Activated T-cell treated with anti-CD3 and anti-CD28 coated beads, Interleukin-2, amount 50 U/mL, for 1 hour (primary cell): ENCODE results near the gene LRRC7.
"Not testable (repeated sequence)": the region's sequence is repeated elsewhere in the genome, so short reads cannot be mapped to it uniquely, and the experiment has no call there.

Source experiments
- DNase-seq: peaks from one replicate; pipeline ENCODE4 v3.0.0-alpha.2; 2020

The LRRC7 gene

GRCh38 chr1:69911301-69911801 is 343.6 kb downstream of the LRRC7 start:
- no peak for DNase-seq

DNA sequence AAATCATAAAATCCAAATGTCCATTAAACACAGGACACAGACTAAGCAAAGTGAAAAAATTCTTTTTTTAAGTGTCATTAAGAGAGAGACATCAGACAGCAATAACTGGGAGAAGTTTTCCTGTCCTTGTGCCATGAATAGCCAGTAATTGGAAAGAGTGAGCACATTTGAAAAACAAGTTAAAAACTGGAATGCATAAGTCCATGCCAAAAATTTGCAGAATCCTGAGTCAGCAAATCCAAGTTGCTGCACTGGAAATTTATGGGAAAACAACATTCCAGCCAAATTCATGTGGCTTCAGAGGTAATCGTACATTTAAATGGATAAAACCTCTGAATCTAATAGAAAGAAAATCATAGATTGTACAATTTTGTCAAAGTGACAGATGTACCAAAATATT is 346.3 kb downstream of the LRRC7 start:
- no peak for DNase-seq

- no peak for DNase-seq
Observed at GRCh38 chr1:69914976-69915765, 347.4 kb downstream of the LRRC7 start.

- no peak for DNase-seq
Observed at GRCh38 chr1:69919129-69919921, 351.6 kb downstream of the LRRC7 start.

- no peak for DNase-seq
Observed at GRCh38 chr1:69919922-69920273, 352.2 kb downstream of the LRRC7 start.

DNA sequence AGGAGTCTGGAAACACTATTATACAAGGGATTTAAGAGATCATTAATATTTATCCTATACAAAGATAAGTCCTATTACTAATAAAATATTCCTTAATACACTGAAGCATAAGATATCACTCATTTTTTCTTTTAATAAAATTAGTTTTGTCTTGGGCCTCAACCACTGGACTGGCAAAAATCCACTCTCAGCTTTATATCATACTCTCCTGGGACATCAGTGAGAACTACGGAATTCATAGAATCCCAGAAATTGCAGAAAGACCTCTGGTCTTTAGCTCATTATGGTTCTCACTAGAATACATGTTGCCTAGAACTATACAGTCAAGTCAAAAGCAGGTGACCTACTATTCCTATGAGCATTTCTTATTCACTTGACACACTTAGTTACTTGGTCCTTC is 352.7 kb downstream of the LRRC7 start:
- no peak for DNase-seq

DNA sequence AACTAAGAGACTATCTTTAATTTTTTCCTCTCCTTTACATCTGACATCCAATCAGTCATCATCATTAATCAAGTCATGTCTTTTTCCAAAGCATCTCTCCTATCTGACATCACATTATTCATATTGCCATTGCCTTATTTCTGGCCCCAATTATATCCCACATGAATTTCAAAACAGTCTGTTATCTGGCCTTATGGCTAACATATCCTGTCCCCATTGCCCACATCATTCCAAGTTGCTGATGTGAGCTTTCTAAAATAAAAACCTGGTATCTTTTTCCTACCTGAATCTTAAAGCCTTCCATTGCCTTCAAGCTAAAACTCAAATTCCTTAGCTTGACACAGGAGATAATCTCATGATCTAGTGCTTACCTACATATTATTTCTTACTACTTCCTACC is 353.8 kb downstream of the LRRC7 start:
- no peak for DNase-seq

DNA sequence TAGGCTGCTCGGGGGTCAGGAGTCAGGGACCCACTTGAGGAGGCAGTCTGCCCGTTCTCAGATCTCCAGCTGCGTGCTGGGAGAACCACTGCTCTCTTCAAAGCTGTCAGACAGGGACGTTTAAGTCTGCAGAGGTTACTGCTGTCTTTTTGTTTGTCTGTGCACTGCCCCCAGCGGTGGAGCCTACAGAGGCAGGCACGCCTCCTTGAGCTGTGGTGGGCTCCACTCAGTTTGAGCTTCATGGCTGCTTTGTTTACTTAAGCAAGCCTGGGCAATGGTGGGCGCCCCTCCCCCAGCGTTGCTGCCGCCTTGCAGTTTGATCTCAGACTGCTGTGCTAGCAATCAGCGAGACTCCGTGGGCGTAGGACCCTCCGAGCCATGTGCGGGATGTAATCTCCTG is 360.5 kb downstream of the LRRC7 start:
- DNase-seq = not testable (repeated sequence)

- no peak for DNase-seq
Observed at GRCh38 chr1:69929308-69930057, 361.8 kb downstream of the LRRC7 start.

- no peak for DNase-seq
Observed at GRCh38 chr1:69930396-69930795, 362.7 kb downstream of the LRRC7 start.

DNA sequence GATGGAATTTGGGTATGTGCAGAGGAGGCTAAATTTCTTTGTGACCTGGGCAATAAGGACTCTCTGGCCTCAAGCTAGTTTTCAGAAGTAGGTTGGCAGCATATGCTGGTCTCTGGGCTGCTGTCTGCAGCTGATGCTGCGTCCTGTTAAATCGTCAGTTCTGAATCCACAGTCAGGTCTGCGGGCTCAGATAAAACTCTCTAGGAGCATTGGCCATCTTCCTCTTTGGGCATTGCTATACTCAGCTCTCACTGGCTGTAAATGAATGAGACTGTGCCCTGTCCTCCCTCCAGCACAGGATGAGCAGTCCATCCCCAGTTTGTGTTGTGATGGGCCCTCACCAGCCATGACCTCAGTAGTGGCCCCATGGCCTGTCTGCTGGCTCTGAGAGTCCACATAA is 365.0 kb downstream of the LRRC7 start:
- no peak for DNase-seq

- DNase-seq = no peak
Observed at GRCh38 chr1:69940231-69940630, 372.5 kb downstream of the LRRC7 start.

- no peak for DNase-seq
Observed at GRCh38 chr1:69940816-69941215, 373.1 kb downstream of the LRRC7 start.

GRCh38 chr1:69943030-69943429 is 375.3 kb downstream of the LRRC7 start:
- DNase-seq = no peak

DNA sequence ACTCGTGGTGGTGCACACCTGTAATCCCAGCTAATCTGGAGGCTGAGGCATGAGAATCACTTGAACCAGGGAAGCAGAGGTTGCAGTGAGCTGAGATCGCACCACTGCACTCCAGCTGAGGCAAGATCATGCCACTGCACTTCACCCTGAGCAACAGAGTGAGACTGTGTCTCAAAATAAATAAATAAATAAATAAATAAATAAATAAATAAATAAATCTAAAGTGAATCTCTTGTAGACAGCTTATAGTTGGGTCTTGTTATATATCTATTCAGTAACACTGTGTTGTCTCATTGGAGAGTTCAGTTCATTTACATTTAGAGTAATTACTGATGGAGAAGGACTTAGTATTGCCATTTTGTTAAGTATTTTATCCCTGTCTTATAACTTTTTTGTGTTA is 379.2 kb downstream of the LRRC7 start:
- DNase-seq = no peak

GRCh38 chr1:69947837-69948236 is 380.1 kb downstream of the LRRC7 start:
- no peak for DNase-seq

- DNase-seq = no peak
Observed at GRCh38 chr1:69952676-69953075, 385.0 kb downstream of the LRRC7 start.

DNA sequence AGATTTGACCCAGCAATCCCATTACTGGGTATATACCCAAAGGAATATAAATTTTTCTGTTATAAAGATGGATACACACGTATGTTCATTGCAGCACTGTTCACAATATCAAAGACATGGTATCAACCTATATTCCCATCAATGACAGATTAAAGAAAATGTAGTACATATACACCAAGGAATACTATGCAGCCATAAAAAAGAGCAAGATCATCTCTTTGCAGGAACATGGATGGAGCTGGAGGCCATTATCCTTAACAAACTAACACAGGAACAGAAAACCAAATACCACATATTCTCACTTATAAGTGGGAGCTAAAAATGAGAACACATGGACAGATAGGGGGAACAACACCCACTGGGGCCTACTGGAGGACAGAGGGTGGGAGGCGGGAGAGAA is 394.7 kb downstream of the LRRC7 start:
- DNase-seq = not testable (repeated sequence)

- no peak for DNase-seq
Observed at GRCh38 chr1:69967245-69967766, 399.6 kb downstream of the LRRC7 start.

DNA sequence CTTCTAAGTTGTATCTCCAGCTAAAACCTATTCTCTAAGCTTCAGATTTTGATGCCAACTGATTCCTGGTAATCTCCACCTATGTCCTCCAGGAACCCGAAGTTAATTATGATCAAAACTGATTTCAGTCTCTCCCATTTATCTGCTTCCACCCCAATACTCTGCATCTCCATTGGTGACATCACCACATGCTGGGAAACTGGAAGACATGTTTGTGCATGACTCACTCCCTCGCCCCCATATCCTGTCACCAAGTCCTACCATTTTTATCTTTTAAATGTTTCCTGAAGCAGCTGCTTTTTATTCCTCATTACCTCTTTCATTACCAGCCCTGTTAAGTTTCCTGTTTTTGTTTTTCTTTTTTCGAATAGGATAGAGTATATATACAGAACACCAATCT is 409.2 kb downstream of the LRRC7 start:
- no peak for DNase-seq

DNA sequence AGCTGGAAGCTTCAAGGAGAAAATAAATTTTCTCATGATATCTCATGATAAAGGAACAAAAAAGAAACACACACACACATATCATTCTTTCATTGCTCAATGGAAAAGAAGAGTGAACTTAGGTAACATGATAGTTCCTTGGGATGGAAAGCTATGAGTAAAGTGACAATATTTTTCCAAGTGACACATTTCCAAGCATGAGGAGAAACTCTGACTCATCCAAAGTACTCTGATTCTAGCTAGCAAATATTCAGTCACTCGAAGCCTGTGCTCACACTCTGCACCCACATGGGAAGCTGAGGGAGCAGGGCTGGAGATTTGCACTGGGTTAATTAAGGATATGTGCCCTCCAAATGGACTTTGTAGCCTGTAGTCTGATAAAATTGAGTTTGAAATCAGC is 415.3 kb downstream of the LRRC7 start:
- DNase-seq = no peak

- no peak for DNase-seq
Observed at GRCh38 chr1:69985376-69985775, 417.7 kb downstream of the LRRC7 start.

DNA sequence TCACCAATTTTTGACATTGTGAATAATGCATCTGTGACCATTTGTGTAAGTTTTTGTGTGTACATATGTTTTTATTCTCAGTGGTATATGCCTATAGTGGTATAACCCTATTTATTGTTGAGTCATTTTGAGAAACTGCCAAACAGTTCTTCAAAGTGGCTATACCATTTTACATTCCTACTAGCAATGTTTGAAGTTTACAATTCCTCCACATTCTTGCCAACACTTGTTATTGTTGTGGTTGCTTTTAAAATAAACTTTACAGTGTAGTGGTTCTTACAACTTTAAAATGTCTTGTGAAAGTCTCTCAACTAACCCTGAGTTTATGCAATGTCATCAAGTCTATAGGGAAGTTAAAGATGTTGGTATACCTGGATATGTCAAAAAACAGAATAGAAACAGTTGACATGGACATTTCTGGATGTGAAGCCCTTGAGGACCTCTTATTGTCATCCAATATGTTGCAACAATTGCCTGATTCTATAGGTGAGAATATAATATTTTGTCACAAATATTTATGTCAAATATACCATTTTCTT is 418.2 kb downstream of the LRRC7 start:
- DNase-seq = no peak
